HepG2 (cell line): ENCODE results near the gene WDR41. TPM values are rescaled to one million over a fixed set of nuclear protein-coding genes. Genes with fewer than 3 reads are reported as not detected.

Experiments used
- AFF4 ChIP-seq: sonication (generic); formaldehyde crosslinking; IDR thresholded peaks from 2 replicates; pipeline ENCODE4 v1.4.0; 2020; ENCODE audit warnings: missing genetic modification reagents
- ATF1 ChIP-seq: IDR thresholded peaks from 2 replicates; pipeline ENCODE4 v1.6.1; 2016; ENCODE audit warnings: mild to moderate bottlenecking, control low read depth
- BRD4 ChIP-seq: sonication (generic); formaldehyde crosslinking; IDR thresholded peaks from 2 replicates; pipeline ENCODE4 v1.4.0; 2020; ENCODE audit warnings: missing genetic modification reagents
- CHCHD3 ChIP-seq: sonication (generic); formaldehyde crosslinking; IDR thresholded peaks from 2 replicates; pipeline ENCODE4 v1.8.0; 2022; ENCODE audit warnings: mild to moderate bottlenecking, missing genetic modification reagents, moderate library complexity
- KAT2B ChIP-seq: fragments of 150-350 bp; IDR thresholded peaks from 2 replicates; pipeline ENCODE4 v1.6.1; 2014; ENCODE audit warnings: low read depth, low read length, borderline replicate concordance
- KAT8 ChIP-seq: IDR thresholded peaks from 2 replicates; pipeline ENCODE4 v1.6.1; 2016; ENCODE audit warnings: missing genetic modification reagents, missing compliant biosample characterization
- MAFK ChIP-seq, 2 experiments: IDR thresholded peaks in 1 of 2; conservative IDR thresholded peaks in 1 of 2; 2 replicates each; pipeline ENCODE4 v1.6.1; 2011; ENCODE audit warnings: improper control_type of control experiment in 2 of 2, low read length in 2 of 2
- PAX8 ChIP-seq: sonication (generic); formaldehyde crosslinking; IDR thresholded peaks from 2 replicates; pipeline ENCODE4 v1.8.0; 2022; ENCODE audit warnings: mild to moderate bottlenecking, missing genetic modification reagents, borderline replicate concordance
- SNAPC4 ChIP-seq: sonication (generic); formaldehyde crosslinking; IDR thresholded peaks from 2 replicates; pipeline ENCODE4 v1.4.0; 2020; ENCODE audit warnings: mild to moderate bottlenecking, missing genetic modification reagents
- ZBTB7B ChIP-seq: sonication (generic); formaldehyde crosslinking; IDR thresholded peaks from 2 replicates; pipeline ENCODE4 v1.4.0; 2020; ENCODE audit warnings: missing genetic modification reagents
- ZFAT ChIP-seq: sonication (generic); formaldehyde crosslinking; conservative IDR thresholded peaks from 2 replicates; pipeline ENCODE4 v1.8.1; 2023; ENCODE audit warnings: missing genetic modification reagents, inconsistent platforms
- ZFP37 ChIP-seq: sonication (generic); formaldehyde crosslinking; IDR thresholded peaks from 2 replicates; pipeline ENCODE4 v1.4.0; 2020; ENCODE audit warnings: missing genetic modification reagents, borderline replicate concordance
- ZNF124 ChIP-seq: sonication (generic); formaldehyde crosslinking; IDR thresholded peaks from 2 replicates; pipeline ENCODE4 v1.4.0; 2020; ENCODE audit warnings: missing genetic modification reagents
- ZNF350 ChIP-seq: sonication (generic); formaldehyde crosslinking; IDR thresholded peaks from 2 replicates; pipeline ENCODE4 v1.4.0; 2020; ENCODE audit warnings: mild to moderate bottlenecking, low read depth, missing genetic modification reagents, borderline replicate concordance
- ZNF549 ChIP-seq: sonication (generic); formaldehyde crosslinking; IDR thresholded peaks from 2 replicates; pipeline ENCODE4 v1.5.0; 2020; ENCODE audit warnings: missing genetic modification reagents
- ZNF567 ChIP-seq: sonication (generic); formaldehyde crosslinking; IDR thresholded peaks from 2 replicates; pipeline ENCODE4 v1.8.1; 2023; ENCODE audit warnings: mild to moderate bottlenecking, missing genetic modification reagents, borderline replicate concordance
- ZNF781 ChIP-seq: sonication (generic); formaldehyde crosslinking; IDR thresholded peaks from 2 replicates; pipeline ENCODE4 v1.5.1; 2020; ENCODE audit warnings: borderline replicate concordance, mild to moderate bottlenecking, missing genetic modification reagents; ENCODE audit errors: not compliant biosample characterization
- ZNF878 ChIP-seq: sonication (generic); formaldehyde crosslinking; IDR thresholded peaks from 2 replicates; pipeline ENCODE4 v1.8.1; 2023; ENCODE audit warnings: mild to moderate bottlenecking, missing genetic modification reagents, moderate library complexity
- polyA plus RNA-seq, 8 experiments: library from polyadenylated mRNA; depleted of rRNA in 3 of 8; stranded (reverse) in 7 of 8; unstranded in 1 of 8; fragments of >200 nt; fragmentation: Illumina TruSeq in 4 of 8; extraction: Trizol in 4 of 8; gene quantifications; 2 replicates each; pipeline versions ENCODE4 v1.2.1 to v1.2.3, GENCODE V29; 2011 to 2016; ENCODE audit warnings: low read depth in 4 of 8, missing spikeins in 1 of 8, mixed read lengths in 1 of 8; ENCODE audit not compliant: insufficient read depth in 1 of 8
- total RNA-seq, 5 experiments: library from RNA; depleted of rRNA; stranded (reverse); fragments of >200 nt; fragmentation: Illumina TruSeq; extraction: Trizol; gene quantifications; 2 replicates each; pipeline ENCODE4 v1.2.3, GENCODE V29; 2016; ENCODE audit warnings: low read depth in 1 of 5

Gene WDR41
- total and polyA plus RNA-seq, 2 of the 13 experiments (the other 11 are each of a cell fraction or from before 2014, with no cell fraction given): 18.9 to 39.3 TPM

GRCh38 chr5:77491783-77492652 lies at the start of gene WDR41 (continued):
- TF ChIP-seq SNAPC4: no peak
- 0 out of 2 replicates have a peak, but pooled peaks have one; percentile 61 for TF ChIP-seq ZNF878 (CRISPR knock-in tag)
- TF ChIP-seq KAT8 (CRISPR knock-in tag): peak; percentile 65; the same call in 1 of the 2 replicates
- peak; percentile 87; the same call in 1 of the 2 replicates for TF ChIP-seq ZNF567 (CRISPR knock-in tag)
- TF ChIP-seq AFF4: no peak
- TF ChIP-seq ZNF124 (CRISPR knock-in tag): no peak
- no peak for TF ChIP-seq KAT2B
- no peak for TF ChIP-seq MAFK (conservative IDR thresholded peaks at IDR 0.05 in 1 of 2, IDR thresholded peaks at IDR 0.05 in 1 of 2; ENCODE audit: low read length in 2 of 2)
- TF ChIP-seq PAX8 (CRISPR knock-in tag): no peak
- TF ChIP-seq CHCHD3: 0 out of 2 replicates have a peak, but pooled peaks have one; percentile 65
- TF ChIP-seq BRD4 (CRISPR knock-in tag): peak; percentile 74; the same call in 1 of the 2 replicates
- TF ChIP-seq ZNF549 (CRISPR knock-in tag): no peak
- TF ChIP-seq ZBTB7B (CRISPR knock-in tag): peak; percentile 85
- TF ChIP-seq ZFP37: no peak
- TF ChIP-seq ZNF350 (CRISPR knock-in tag): peak; percentile 76; the same call in 1 of the 2 replicates
- TF ChIP-seq ZFAT (CRISPR knock-in tag): no peak
- peak; percentile 69 for TF ChIP-seq ZNF781 (CRISPR knock-in tag)
- TF ChIP-seq ATF1: no peak
